CD14-positive monocyte (primary cell): ENCODE results near the gene CHD6. TPM values are rescaled to one million over a fixed set of nuclear protein-coding genes. Genes with fewer than 3 reads are reported as not detected.
A peak's percentile ranks its signal among the peaks of the same experiment; 100 is the strongest.

Experiments
- DNase-seq, 3 donors: peaks; one replicate each; pipeline ENCODE4 v3.0.0-alpha.2; 2011 to 2022
- H2AFZ ChIP-seq: 2 replicates; pipeline ENCODE4 v1.6.0; 2012; ENCODE audit warnings: mild to moderate bottlenecking, low read depth, low read length, inconsistent platforms; ENCODE audit not compliant: insufficient read depth, poor library complexity, severe bottlenecking
- H3K27ac ChIP-seq, 2 donors: 1 replicate in 1 of 2; 2 replicates in 1 of 2; pipeline ENCODE4 v1.5.1; 2012 to 2013; ENCODE audit warnings: low read length in 2 of 2, control low read depth in 1 of 2, inconsistent platforms in 1 of 2, low read depth in 1 of 2, mild to moderate bottlenecking in 1 of 2
- H3K27me3 ChIP-seq, 2 donors: one replicate each; pipeline versions ENCODE4 v1.6.0 to v1.6.1; 2011 to 2013; ENCODE audit warnings: low read length in 2 of 2; ENCODE audit not compliant: control insufficient read depth in 2 of 2, insufficient read depth in 2 of 2
- H3K36me3 ChIP-seq, 2 donors: replicated peaks in 1 of 2; 1 replicate in 1 of 2; 2 replicates in 1 of 2; pipeline versions ENCODE4 v1.5.1 to v1.6.1; 2012 to 2013; ENCODE audit warnings: low read length in 2 of 2, control low read depth in 1 of 2, inconsistent platforms in 1 of 2, mild to moderate bottlenecking in 1 of 2; ENCODE audit not compliant: insufficient read depth in 2 of 2, control insufficient read depth in 1 of 2
- H3K4me1 ChIP-seq, 2 donors: 1 replicate in 1 of 2; 2 replicates in 1 of 2; pipeline versions ENCODE4 v1.5.1 to v1.6.1; 2012 to 2013; ENCODE audit warnings: low read length in 2 of 2, control low read depth in 1 of 2, inconsistent platforms in 1 of 2, mild to moderate bottlenecking in 1 of 2, moderate library complexity in 1 of 2; ENCODE audit not compliant: insufficient read depth in 2 of 2, control insufficient read depth in 1 of 2
- H3K4me2 ChIP-seq: replicated peaks from 2 replicates; pipeline ENCODE3; 2012; ENCODE audit warnings: low read length, moderate library complexity, mild to moderate bottlenecking; ENCODE audit not compliant: poor library complexity, severe bottlenecking; ENCODE audit errors: extremely low read depth
- H3K4me3 ChIP-seq, 3 experiments: fragments of 200-600 bp in 1 of 3; sonication (generic) in 1 of 3; replicated peaks in 1 of 3; 1 replicate in 2 of 3; 2 replicates in 1 of 3; pipeline ENCODE4 v1.5.1; 2011 to 2013; ENCODE audit warnings: low read length in 3 of 3, mild to moderate bottlenecking in 3 of 3, control low read depth in 2 of 3, low read depth in 2 of 3, inconsistent platforms in 1 of 3, moderate library complexity in 1 of 3
- H3K79me2 ChIP-seq: 2 replicates; pipeline ENCODE4 v1.6.0; 2012; ENCODE audit warnings: mild to moderate bottlenecking, control low read depth, inconsistent platforms, low read length, moderate library complexity; ENCODE audit not compliant: insufficient read depth
- H3K9ac ChIP-seq: 2 replicates; pipeline ENCODE4 v1.6.0; 2017; ENCODE audit warnings: low read length, mild to moderate bottlenecking; ENCODE audit not compliant: insufficient read depth, poor library complexity, severe bottlenecking
- H3K9me3 ChIP-seq, 2 donors: replicated peaks in 1 of 2; 1 replicate in 1 of 2; 2 replicates in 1 of 2; pipeline versions ENCODE4 v1.5.1 to v1.6.1; 2012 to 2013; ENCODE audit warnings: low read length in 2 of 2, control low read depth in 1 of 2; ENCODE audit not compliant: control insufficient read depth in 1 of 2, insufficient read depth in 1 of 2
- H4K20me1 ChIP-seq: 2 replicates; pipeline ENCODE4 v1.6.0; 2012; ENCODE audit warnings: mild to moderate bottlenecking, low read length, control low read depth, moderate library complexity; ENCODE audit not compliant: insufficient read depth
- H3K27ac Mint-ChIP-seq, 7 donors: one replicate each; pipeline ENCODE4 v1.8.0; 2020; ENCODE audit warnings: mild to moderate bottlenecking in 7 of 7, mixed read lengths in 7 of 7, moderate library complexity in 6 of 7, inconsistent platforms in 2 of 7
- H3K27me3 Mint-ChIP-seq, 3 donors: one replicate each; pipeline ENCODE4 v1.8.0; 2021 to 2022; ENCODE audit warnings: low read depth in 3 of 3, mild to moderate bottlenecking in 3 of 3, mixed read lengths in 3 of 3, moderate library complexity in 3 of 3, inconsistent platforms in 1 of 3
- H3K36me3 Mint-ChIP-seq, 2 donors: one replicate each; pipeline ENCODE4 v1.8.0; 2020; ENCODE audit warnings: mixed read lengths in 2 of 2, inconsistent platforms in 1 of 2, mild to moderate bottlenecking in 1 of 2
- H3K4me1 Mint-ChIP-seq: one replicate; pipeline ENCODE4 v1.8.0; 2020; ENCODE audit warnings: mild to moderate bottlenecking, mixed read lengths
- H3K4me3 Mint-ChIP-seq, 2 donors: one replicate each; pipeline ENCODE4 v1.8.0; 2020; ENCODE audit warnings: mild to moderate bottlenecking in 2 of 2, mixed read lengths in 2 of 2, moderate library complexity in 1 of 2
- H3K9me3 Mint-ChIP-seq, 7 donors: one replicate each; pipeline ENCODE4 v1.8.0; 2020 to 2022; ENCODE audit warnings: mixed read lengths in 7 of 7, mild to moderate bottlenecking in 6 of 7, moderate library complexity in 6 of 7, inconsistent platforms in 2 of 7
- WGBS: methylation state at CpG from one replicate; pipeline ENCODE4 v1.1.5; 2013; ENCODE audit warnings: missing lambda C conversion rate; ENCODE audit not compliant: insufficient coverage; 5-methylcytosine and 5-hydroxymethylcytosine counted together
- intact Hi-C, 2 donors: fragments of 100-400 bp; cut with micrococcal nuclease; formaldehyde crosslinking; loops; one replicate each; pipeline versions ENCODE4 v1.15.0 to v1.15.1; 2023
- polyA plus RNA-seq, 3 donors: library from polyadenylated mRNA; depleted of rRNA in 1 of 3; unstranded in 2 of 3; stranded (reverse) in 1 of 3; fragments of 300-500 nt in 2 of 3; fragments of >200 nt in 1 of 3; fragmentation: Illumina TruSeq in 2 of 3; gene quantifications; 1 replicate in 2 of 3; 2 replicates in 1 of 3; pipeline ENCODE4 v1.2.3, GENCODE V29; 2012 to 2021
- TF ChIP-seq, protein P1 (sequence below): fragments of 200-600 bp; IDR thresholded peaks from one replicate; pipeline ENCODE4 v1.8.0; 2022; ENCODE audit warnings: antibody characterized with exemption, mild to moderate bottlenecking

CHD6 gene
- polyA plus RNA-seq, 3 donors: 12.9 to 19.6 (median 13.0) TPM

DNA sequence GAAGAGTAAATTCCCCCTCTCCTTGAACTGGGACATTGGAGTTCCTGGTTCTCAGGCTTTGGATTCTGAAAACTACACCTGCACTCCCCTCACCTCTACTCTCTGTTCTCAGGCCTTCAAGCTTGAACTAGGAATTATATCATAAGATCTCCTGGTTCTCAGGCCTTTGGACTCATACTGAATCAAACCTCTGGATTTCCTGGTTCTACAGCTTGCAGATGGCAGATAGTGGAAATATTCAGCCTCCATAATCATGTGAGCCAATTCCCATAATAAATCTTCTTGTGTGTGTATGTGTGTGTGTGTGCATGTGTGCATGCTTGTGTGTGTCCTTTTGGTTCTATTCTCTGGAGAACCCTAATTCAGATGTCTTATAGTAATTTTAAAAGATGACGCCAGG is 12.7 kb upstream of the CHD6 start:
- peaks cover 3 to 8% (median 4%) of the 10 kb centered on the region in 7 donors for H3K9me3 Mint-ChIP-seq
- TF ChIP-seq, protein P1, sequence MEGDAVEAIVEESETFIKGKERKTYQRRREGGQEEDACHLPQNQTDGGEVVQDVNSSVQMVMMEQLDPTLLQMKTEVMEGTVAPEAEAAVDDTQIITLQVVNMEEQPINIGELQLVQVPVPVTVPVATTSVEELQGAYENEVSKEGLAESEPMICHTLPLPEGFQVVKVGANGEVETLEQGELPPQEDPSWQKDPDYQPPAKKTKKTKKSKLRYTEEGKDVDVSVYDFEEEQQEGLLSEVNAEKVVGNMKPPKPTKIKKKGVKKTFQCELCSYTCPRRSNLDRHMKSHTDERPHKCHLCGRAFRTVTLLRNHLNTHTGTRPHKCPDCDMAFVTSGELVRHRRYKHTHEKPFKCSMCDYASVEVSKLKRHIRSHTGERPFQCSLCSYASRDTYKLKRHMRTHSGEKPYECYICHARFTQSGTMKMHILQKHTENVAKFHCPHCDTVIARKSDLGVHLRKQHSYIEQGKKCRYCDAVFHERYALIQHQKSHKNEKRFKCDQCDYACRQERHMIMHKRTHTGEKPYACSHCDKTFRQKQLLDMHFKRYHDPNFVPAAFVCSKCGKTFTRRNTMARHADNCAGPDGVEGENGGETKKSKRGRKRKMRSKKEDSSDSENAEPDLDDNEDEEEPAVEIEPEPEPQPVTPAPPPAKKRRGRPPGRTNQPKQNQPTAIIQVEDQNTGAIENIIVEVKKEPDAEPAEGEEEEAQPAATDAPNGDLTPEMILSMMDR: no peak

DNA sequence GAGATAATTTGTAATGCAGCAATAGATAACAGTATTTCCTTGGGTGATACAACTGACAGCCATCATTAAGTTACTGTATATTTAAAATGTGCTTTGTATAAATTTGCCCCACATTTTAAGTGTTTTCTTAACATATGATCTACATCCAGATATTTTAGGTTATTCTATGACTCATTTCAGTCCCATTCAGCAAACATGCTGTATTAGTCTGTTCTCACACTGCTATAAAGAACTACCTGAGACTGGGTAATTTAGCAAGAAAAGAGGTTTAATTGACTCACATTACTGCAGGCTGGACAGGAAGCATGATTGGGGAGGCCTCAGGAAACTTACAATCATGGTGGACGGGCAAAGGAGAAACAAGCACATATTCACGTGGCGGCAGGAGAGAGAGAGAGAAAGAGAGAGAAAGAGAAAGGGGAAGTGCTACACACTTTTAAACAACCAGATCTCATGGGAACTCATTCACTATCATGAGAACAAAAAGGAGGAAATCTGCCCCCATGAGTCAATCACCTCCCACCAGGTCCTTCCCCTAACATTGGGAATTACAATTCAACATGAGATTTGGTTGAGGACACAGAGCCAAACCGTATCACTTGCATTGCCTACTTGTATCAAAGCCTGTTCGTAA is 9.6 kb upstream of the CHD6 start:
- peak overlapping the region in 2 of 7 donors; percentile 21 to 73 for H3K27ac Mint-ChIP-seq
- H3K4me2 ChIP-seq: no peak overlapping the region

More for the DNA sequence above, 12.7 kb upstream of the CHD6 start:
- H3K4me1 Mint-ChIP-seq: peaks cover 15% of the 10 kb centered on the region
- no peaks in the 10 kb centered on the region for H3K79me2 ChIP-seq
- no peaks in the 10 kb centered on the region for H3K9me3 ChIP-seq
- H3K36me3 ChIP-seq: no peaks in the 10 kb centered on the region
- no peak overlapping the region for H3K4me2 ChIP-seq
- intact Hi-C loops: no loop called here
- no peak for DNase-seq
- H3K9ac ChIP-seq: no peak overlapping the region
- H4K20me1 ChIP-seq: no peaks in the 10 kb centered on the region
- no peak overlapping the region for H3K27ac ChIP-seq
- H3K27ac Mint-ChIP-seq: peak overlapping the region in 1 of 7 donors; percentile 24
- H3K36me3 Mint-ChIP-seq: no peaks in the 10 kb centered on the region
- H3K4me3 Mint-ChIP-seq: no peak overlapping the region
- no peak overlapping the region for H3K4me3 ChIP-seq
- H3K4me1 ChIP-seq: peaks cover 4 to 11% of the 10 kb centered on the region in 2 donors
- 100% methylated on average over 1 of the region's 1 CpG for WGBS
- H3K27me3 Mint-ChIP-seq: peaks cover 0 to 4% (median 0%) of the 10 kb centered on the region in 3 donors
- no peak overlapping the region for H2AFZ ChIP-seq
- H3K27me3 ChIP-seq: peaks cover 1 to 3% of the 10 kb centered on the region in 2 donors

More for the DNA sequence above, 9.6 kb upstream of the CHD6 start:
- Mint-ChIP-seq H3K4me3 (no peak overlapping the region), H3K27me3 (peaks cover 0 to 3% (median 0%) of the 10 kb centered on the region in 3 donors), H3K9me3 (peaks cover 3 to 7% (median 4%) of the 10 kb centered on the region in 7 donors), H3K36me3 (no peaks in the 10 kb centered on the region), H3K4me1 (peaks cover 21% of the 10 kb centered on the region)
- H3K79me2 ChIP-seq: no peaks in the 10 kb centered on the region
- no peak overlapping the region for H3K27ac ChIP-seq
- DNase-seq: peak; percentile 25 to 73 (median 32)
- WGBS: 40% methylated on average over 1 of the region's 5 CpGs
- H4K20me1 ChIP-seq: no peaks in the 10 kb centered on the region
- H2AFZ ChIP-seq: no peak overlapping the region
- TF ChIP-seq, protein P1: no peak
- H3K9me3 ChIP-seq: no peaks in the 10 kb centered on the region
- intact Hi-C loops: no loop called here
- H3K27me3 ChIP-seq: no peaks in the 10 kb centered on the region
- H3K36me3 ChIP-seq: no peaks in the 10 kb centered on the region
- no peak overlapping the region for H3K4me3 ChIP-seq
- peaks cover 8 to 24% of the 10 kb centered on the region in 2 donors for H3K4me1 ChIP-seq
- H3K9ac ChIP-seq: no peak overlapping the region
